ENCODE results near the gene TPTE. TPM values are rescaled to one million over a fixed set of nuclear protein-coding genes. Genes with fewer than 3 reads are reported as not detected.

Gene TPTE
- total RNA-seq = not detected in 2 replicates

GRCh38 chr21:10521091-10521598, at the start of gene TPTE:
TPTE (plus strand) TSS chr21:10521583; CDS start chr21:10538724, 17,141 bp downstream.

Small RNA genes lying within 50 kb of the gene (small RNA-seq; reads per million reads assigned to genes)
- not detected for gene CYCSP41

All from thoracic aorta endothelial cell (primary cell).